Hepatocyte (in vitro differentiated cells): Measurements from ENCODE around the gene HAT1. TPM values are rescaled to one million over a fixed set of nuclear protein-coding genes. Genes with fewer than 3 reads are reported as not detected.

Experiments
- DNase-seq: peaks from one replicate; pipeline ENCODE4 v3.0.0-alpha.2; 2016; ENCODE audit warnings: low spot score
- H2AFZ ChIP-seq: fragments of 200-600 bp; sonication (generic); 2 replicates; pipeline ENCODE4 v1.6.0; 2016; ENCODE audit warnings: antibody characterized with exemption, mild to moderate bottlenecking
- H3K27ac ChIP-seq: fragments of 200-600 bp; sonication (generic); 2 replicates; pipeline ENCODE4 v1.5.1; 2016; ENCODE audit warnings: mild to moderate bottlenecking
- H3K27me3 ChIP-seq: fragments of 200-600 bp; sonication (generic); 2 replicates; pipeline ENCODE4 v1.6.1; 2016
- H3K36me3 ChIP-seq: fragments of 200-600 bp; sonication (generic); replicated peaks from 2 replicates; pipeline ENCODE4 v1.5.1; 2016; ENCODE audit warnings: low read depth; ENCODE audit not compliant: insufficient read depth
- H3K4me1 ChIP-seq: fragments of 200-600 bp; sonication (generic); 2 replicates; pipeline ENCODE4 v1.5.1; 2016; ENCODE audit warnings: mild to moderate bottlenecking, moderate library complexity; ENCODE audit not compliant: insufficient read depth
- H3K4me2 ChIP-seq: fragments of 200-600 bp; sonication (generic); 2 replicates; pipeline ENCODE4 v1.6.0; 2016
- H3K4me3 ChIP-seq: fragments of 200-600 bp; sonication (generic); 2 replicates; pipeline ENCODE4 v1.5.1; 2016; ENCODE audit warnings: mild to moderate bottlenecking
- H3K79me2 ChIP-seq: fragments of 200-600 bp; sonication (generic); 2 replicates; pipeline ENCODE4 v1.6.0; 2017; ENCODE audit warnings: mild to moderate bottlenecking
- H3K9me2 ChIP-seq: fragments of 200-600 bp; sonication (generic); replicated peaks from 2 replicates; pipeline ENCODE4 v1.6.0; 2017; ENCODE audit warnings: mild to moderate bottlenecking; ENCODE audit not compliant: insufficient read depth
- H3K9me3 ChIP-seq: fragments of 200-600 bp; sonication (generic); 2 replicates; pipeline ENCODE4 v1.5.1; 2016; ENCODE audit warnings: low read depth, mild to moderate bottlenecking
- H4K20me1 ChIP-seq: fragments of 200-600 bp; sonication (generic); 2 replicates; pipeline ENCODE4 v1.6.0; 2016; ENCODE audit warnings: mild to moderate bottlenecking; ENCODE audit not compliant: insufficient read depth, poor library complexity, severe bottlenecking
- EZH2 ChIP-seq: fragments of 200-600 bp; sonication (generic); IDR thresholded peaks from 2 replicates; pipeline ENCODE4 v1.6.1; 2016; ENCODE audit warnings: antibody characterized with exemption, mild to moderate bottlenecking, borderline replicate concordance
- EZH2phosphoT487 ChIP-seq: fragments of 200-600 bp; sonication (generic); IDR thresholded peaks from one replicate; pipeline ENCODE4 v1.6.1; 2018; ENCODE audit warnings: antibody characterized with exemption, mild to moderate bottlenecking, low read depth, moderate library complexity; ENCODE audit not compliant: unreplicated experiment, severe bottlenecking
- WGBS: methylation state at CpG from one replicate; pipeline ENCODE4 v1.1.6; 2016; ENCODE audit warnings: low lambda C conversion rate; ENCODE audit errors: missing lambda C conversion rate; 5-methylcytosine and 5-hydroxymethylcytosine counted together
- polyA plus RNA-seq: library from polyadenylated mRNA; unstranded; fragments of >200 nt; fragmentation: Nextera tagmentation; extraction: Ambion mirVana; gene quantifications from 2 replicates; pipeline ENCODE4 v1.2.1, GENCODE V29; 2016
- total RNA-seq: library from RNA; depleted of rRNA; stranded (reverse); fragments of >200 nt; gene quantifications from 2 replicates; pipeline ENCODE4 v1.2.3, GENCODE V29; 2014
- TF ChIP-seq, protein P1 (sequence below): fragments of 200-600 bp; sonication (generic); IDR thresholded peaks from 2 replicates; pipeline ENCODE4 v1.5.1; 2016; ENCODE audit warnings: antibody characterized with exemption, mild to moderate bottlenecking; ENCODE audit not compliant: poor library complexity

HAT1 gene
- total and polyA plus RNA-seq, 2 experiments from 2014 or later, result 35.3 to 54.3 TPM

DNA sequence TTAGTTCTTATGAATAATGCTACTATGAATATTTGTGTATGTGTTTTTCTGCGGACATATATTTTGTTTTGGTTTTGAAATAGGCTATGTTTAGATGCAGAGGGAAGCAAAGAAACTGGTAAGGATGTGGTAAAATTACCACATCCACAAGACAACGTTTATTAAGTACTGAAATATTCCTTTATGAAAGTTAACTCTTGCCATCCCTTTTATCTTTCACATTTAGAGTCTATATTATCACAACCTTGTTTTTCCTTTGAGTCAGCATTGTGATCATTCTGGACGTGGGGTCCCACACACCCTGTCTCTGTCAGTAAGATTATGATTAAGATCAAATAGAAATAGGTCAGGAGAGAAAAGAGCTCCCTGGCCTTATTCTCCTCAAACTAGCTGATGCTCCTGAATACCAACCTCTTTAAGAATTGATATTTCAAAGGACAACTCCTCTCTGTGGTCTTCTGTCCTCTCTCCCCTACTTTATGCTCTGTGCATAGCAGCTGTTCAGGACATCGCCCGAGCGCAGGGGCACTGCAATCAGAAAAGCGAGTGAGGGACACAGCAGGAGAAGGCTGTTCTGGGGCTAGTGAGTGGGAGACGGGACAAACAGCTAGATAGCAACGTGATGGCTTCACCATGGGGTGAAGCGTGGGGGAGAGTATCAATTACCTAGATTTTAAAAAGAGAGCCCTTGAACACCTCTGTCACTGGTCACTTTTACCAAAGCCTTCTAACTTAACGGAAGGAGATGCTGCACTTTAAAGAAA is 89.7 kb downstream of the HAT1 start:
- no peaks in the 10 kb centered on the region for H3K79me2 ChIP-seq
- no peaks in the 10 kb centered on the region for H3K9me3 ChIP-seq
- no peaks in the 10 kb centered on the region for H3K27me3 ChIP-seq
- H3K4me2 ChIP-seq, result no peak overlapping the region
- no peaks in the 10 kb centered on the region for H4K20me1 ChIP-seq
- H3K4me3 ChIP-seq, result no peak overlapping the region
- no peak overlapping the region for H2AFZ ChIP-seq
- no peak overlapping the region for H3K27ac ChIP-seq
- no peaks in the 10 kb centered on the region for H3K36me3 ChIP-seq
- no peak for DNase-seq
- H3K4me1 ChIP-seq, result no peaks in the 10 kb centered on the region
- H3K9me2 ChIP-seq, result no peaks in the 10 kb centered on the region
- 85% methylated on average over 11 of the region's 11 CpGs for WGBS
- TF ChIP-seq, protein P1, sequence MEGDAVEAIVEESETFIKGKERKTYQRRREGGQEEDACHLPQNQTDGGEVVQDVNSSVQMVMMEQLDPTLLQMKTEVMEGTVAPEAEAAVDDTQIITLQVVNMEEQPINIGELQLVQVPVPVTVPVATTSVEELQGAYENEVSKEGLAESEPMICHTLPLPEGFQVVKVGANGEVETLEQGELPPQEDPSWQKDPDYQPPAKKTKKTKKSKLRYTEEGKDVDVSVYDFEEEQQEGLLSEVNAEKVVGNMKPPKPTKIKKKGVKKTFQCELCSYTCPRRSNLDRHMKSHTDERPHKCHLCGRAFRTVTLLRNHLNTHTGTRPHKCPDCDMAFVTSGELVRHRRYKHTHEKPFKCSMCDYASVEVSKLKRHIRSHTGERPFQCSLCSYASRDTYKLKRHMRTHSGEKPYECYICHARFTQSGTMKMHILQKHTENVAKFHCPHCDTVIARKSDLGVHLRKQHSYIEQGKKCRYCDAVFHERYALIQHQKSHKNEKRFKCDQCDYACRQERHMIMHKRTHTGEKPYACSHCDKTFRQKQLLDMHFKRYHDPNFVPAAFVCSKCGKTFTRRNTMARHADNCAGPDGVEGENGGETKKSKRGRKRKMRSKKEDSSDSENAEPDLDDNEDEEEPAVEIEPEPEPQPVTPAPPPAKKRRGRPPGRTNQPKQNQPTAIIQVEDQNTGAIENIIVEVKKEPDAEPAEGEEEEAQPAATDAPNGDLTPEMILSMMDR, result no peak
- TF ChIP-seq EZH2phosphoT487, result no peak
- no peak for TF ChIP-seq EZH2

DNA sequence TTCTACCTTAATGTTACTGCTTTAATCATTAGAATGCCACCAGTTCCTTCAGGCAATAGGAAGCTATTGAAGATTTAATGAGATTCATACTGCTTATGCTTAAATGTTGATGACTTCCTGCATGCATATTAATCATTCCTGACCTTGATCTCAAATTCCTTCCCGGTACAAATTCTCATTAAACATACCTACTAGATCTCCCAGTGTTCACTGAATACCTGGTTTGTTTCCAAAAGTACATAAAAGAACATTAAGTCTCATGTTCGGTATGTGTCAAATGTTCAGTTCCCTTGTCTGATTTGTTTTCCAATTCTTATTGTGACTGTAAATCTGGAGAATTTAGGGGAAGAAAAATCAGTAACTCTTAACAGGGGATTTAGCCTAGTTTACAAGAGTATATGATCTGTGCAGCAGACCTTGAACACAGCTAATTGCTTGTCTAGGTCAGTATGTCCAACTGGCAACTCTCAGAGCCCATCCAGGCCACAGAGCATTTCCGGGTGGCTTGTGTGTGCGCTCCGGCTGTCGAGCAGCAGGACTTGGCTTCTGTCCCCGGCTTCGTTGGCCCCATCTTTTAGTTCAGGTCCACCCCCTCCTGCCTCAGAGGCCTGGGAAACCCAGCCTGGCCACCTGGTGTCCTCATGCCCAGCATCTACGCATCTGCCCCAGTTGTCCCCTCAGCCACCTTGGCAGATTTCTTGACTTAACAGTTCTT is 90.6 kb downstream of the HAT1 start:
- Histone ChIP-seq H3K4me1 (no peaks in the 10 kb centered on the region), H3K36me3 (no peaks in the 10 kb centered on the region), H2AFZ (no peak overlapping the region), H3K4me2 (no peak overlapping the region), H3K27ac (no peak overlapping the region), H3K9me2 (no peaks in the 10 kb centered on the region), H4K20me1 (no peaks in the 10 kb centered on the region), H3K4me3 (no peak overlapping the region), H3K79me2 (no peaks in the 10 kb centered on the region), H3K9me3 (no peaks in the 10 kb centered on the region), H3K27me3 (no peaks in the 10 kb centered on the region)
- no peak for DNase-seq
- WGBS, result 85% methylated on average over 9 of the region's 9 CpGs
- TF ChIP-seq, protein P1, result no peak
- TF ChIP-seq EZH2phosphoT487 (no peak), EZH2 (no peak)

DNA sequence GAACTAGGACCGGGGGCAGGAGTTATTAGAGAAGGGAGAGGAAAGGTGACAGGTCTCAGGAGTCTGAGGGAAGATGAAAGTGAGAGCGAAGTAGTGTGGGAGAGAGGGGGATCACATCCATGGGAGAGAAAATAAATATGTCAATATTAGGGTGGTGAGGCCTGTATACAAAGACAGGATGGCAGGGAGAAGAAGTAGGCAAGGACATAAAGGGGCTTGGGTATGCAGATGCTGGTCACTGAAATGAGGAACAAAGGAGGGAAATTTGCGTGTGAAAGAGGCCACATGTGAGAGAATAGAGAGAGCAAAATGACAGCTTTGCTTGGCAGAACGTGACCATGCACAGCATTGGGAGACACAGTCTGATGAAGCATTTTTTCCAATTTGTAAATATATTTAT is 91.1 kb downstream of the HAT1 start:
- Histone ChIP-seq H3K9me3 (no peaks in the 10 kb centered on the region), H3K79me2 (no peaks in the 10 kb centered on the region), H3K27me3 (no peaks in the 10 kb centered on the region), H3K36me3 (no peaks in the 10 kb centered on the region), H3K4me2 (no peak overlapping the region), H3K27ac (no peak overlapping the region), H3K4me1 (no peaks in the 10 kb centered on the region), H3K9me2 (no peaks in the 10 kb centered on the region), H2AFZ (no peak overlapping the region), H4K20me1 (no peaks in the 10 kb centered on the region), H3K4me3 (no peak overlapping the region)
- no peak for DNase-seq
- TF ChIP-seq EZH2phosphoT487, result no peak
- TF ChIP-seq, protein P1, result no peak
- no peak for TF ChIP-seq EZH2
- 87% methylated on average over 4 of the region's 4 CpGs for WGBS
